SK-N-SH (cell line): ENCODE results near the gene UTF1.

Source experiments
- CTCF ChIP-seq: fragments of 200-600 bp; sonication (generic); IDR thresholded peaks from 2 replicates; pipeline ENCODE4 v1.6.1; 2017; ENCODE audit warnings: antibody characterized with exemption, mild to moderate bottlenecking, moderate library complexity
- JUND ChIP-seq: IDR thresholded peaks from 2 replicates; pipeline ENCODE4 v1.4.0; 2012
- POLR2AphosphoS5 ChIP-seq: IDR thresholded peaks from 2 replicates; pipeline ENCODE4 v1.6.1; 2012; ENCODE audit warnings: low read depth, low read length
- RFX5 ChIP-seq: IDR thresholded peaks from 2 replicates; pipeline ENCODE4 v1.6.1; 2012; ENCODE audit warnings: mild to moderate bottlenecking, improper control_type of control experiment, low read length

- TF ChIP-seq CTCF (no peak), JUND (no peak), RFX5 (no peak), POLR2AphosphoS5 (no peak)
Measured at GRCh38 chr10:133183646-133184378, 46.2 kb upstream of the UTF1 start.
